T-helper 2 cell treated with Interferon-gamma antibody and Interleukin-4, amounts not matched to agents 5 μg/mL and 100 μg/mL, for 36 hours (primary cell): ENCODE results near the gene BOK.
A peak's percentile ranks its signal among the peaks of the same experiment; 100 is the strongest.

Experiments used
- DNase-seq: peaks from one replicate; pipeline ENCODE4 v3.0.0; 2021; ENCODE audit warnings: low spot score
- H3K27ac Mint-ChIP-seq: one replicate; pipeline ENCODE4 v1.8.0; 2021; ENCODE audit warnings: mild to moderate bottlenecking, mixed read lengths
- H3K27me3 Mint-ChIP-seq: one replicate; pipeline ENCODE4 v1.8.0; 2021; ENCODE audit warnings: low read depth, mixed read lengths
- H3K36me3 Mint-ChIP-seq: one replicate; pipeline ENCODE4 v1.8.0; 2021; ENCODE audit warnings: low read depth, mixed read lengths
- H3K4me1 Mint-ChIP-seq: one replicate; pipeline ENCODE4 v1.8.0; 2021; ENCODE audit warnings: low read depth, mixed read lengths
- H3K4me3 Mint-ChIP-seq: one replicate; pipeline ENCODE4 v1.8.0; 2022; ENCODE audit warnings: mild to moderate bottlenecking, moderate library complexity, mixed read lengths
- H3K9me3 Mint-ChIP-seq: one replicate; pipeline ENCODE4 v1.8.0; 2021; ENCODE audit warnings: mixed read lengths

Gene BOK

DNA sequence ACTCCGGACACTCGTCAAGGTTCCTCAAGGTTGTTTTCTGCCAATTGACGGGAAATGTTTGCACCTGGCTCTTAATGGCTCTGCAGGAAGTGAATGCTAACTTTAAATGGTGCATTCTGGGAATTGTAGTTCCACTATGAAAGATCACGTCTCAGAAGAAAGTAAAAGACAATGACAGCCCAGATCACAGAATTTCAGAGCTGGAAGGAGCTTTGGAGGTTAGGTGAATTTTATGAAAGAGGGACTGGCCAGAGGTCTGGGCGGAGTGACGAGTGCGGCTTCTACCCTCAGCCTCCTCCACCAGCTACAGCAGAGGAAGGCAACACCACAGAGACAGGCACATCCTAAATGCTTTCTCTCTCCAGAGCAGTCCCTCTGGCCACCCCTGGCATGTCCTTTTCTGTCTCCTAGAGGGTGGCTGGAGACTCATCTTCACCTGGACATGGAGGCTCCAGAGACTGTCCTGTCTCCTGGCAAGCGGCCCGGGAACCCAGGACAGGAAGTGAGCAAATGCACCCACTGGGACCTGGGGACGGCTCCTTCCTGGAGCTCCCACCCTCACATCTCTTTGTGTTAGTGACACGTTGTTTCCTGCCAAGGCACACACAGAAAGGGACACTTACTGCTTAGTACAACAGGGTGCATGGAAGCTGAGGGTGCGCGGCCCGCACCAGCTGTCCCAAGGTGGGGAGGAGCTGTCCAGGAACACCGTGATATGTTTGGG is 59.0 kb downstream of the BOK start:
- H3K9me3 Mint-ChIP-seq, result no peaks in the 10 kb centered on the region

GRCh38 chr2:241618296-241618805 is 59.8 kb downstream of the BOK start:
- Mint-ChIP-seq H3K36me3 (peaks cover 24% of the 10 kb centered on the region), H3K4me1 (peaks cover 20% of the 10 kb centered on the region), H3K4me3 (peak overlapping the region; percentile 89), H3K27ac (peak overlapping the region; percentile 99), H3K9me3 (no peaks in the 10 kb centered on the region), H3K27me3 (no peaks in the 10 kb centered on the region)
- DNase-seq, result no peak

More for the DNA sequence above, 59.0 kb downstream of the BOK start:
- H3K27me3 Mint-ChIP-seq, result no peaks in the 10 kb centered on the region
- peaks cover 20% of the 10 kb centered on the region for H3K4me1 Mint-ChIP-seq
- H3K36me3 Mint-ChIP-seq, result peaks cover 24% of the 10 kb centered on the region
- DNase-seq, result peak; percentile 37
- H3K27ac Mint-ChIP-seq, result peak overlapping the region; percentile 99
- peak overlapping the region; percentile 89 for H3K4me3 Mint-ChIP-seq

DNA sequence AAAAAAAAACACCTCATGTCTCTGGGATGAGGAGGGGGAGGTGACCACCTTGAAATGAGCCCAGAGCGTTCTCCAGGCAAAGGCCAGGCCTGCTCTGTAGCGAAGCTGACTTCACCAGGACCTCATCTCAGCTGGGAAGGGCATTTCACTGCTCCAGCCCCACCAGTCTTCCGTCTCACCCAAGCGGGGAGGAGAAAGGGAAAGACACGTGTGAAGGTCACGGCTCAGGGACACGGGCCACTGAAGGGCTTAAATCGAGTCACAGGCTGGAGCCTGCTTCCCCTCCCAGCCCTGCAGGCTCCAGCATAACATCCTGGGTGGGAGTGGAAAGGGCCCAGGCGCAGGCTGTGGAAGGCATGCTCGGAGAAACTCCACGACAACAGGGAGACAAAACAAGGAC is 60.3 kb downstream of the BOK start:
- no peaks in the 10 kb centered on the region for H3K9me3 Mint-ChIP-seq
- peak overlapping the region; percentile 99 for H3K27ac Mint-ChIP-seq
- no peak overlapping the region for H3K4me3 Mint-ChIP-seq
- H3K4me1 Mint-ChIP-seq, result peaks cover 20% of the 10 kb centered on the region
- H3K36me3 Mint-ChIP-seq, result peaks cover 24% of the 10 kb centered on the region
- no peak for DNase-seq
- no peaks in the 10 kb centered on the region for H3K27me3 Mint-ChIP-seq

- H3K9me3 Mint-ChIP-seq, result no peaks in the 10 kb centered on the region
- DNase-seq, result peak; percentile 24
- no peaks in the 10 kb centered on the region for H3K27me3 Mint-ChIP-seq
- H3K27ac Mint-ChIP-seq, result peak overlapping the region; percentile 17
- peaks cover 25% of the 10 kb centered on the region for H3K36me3 Mint-ChIP-seq
- H3K4me1 Mint-ChIP-seq, result peaks cover 20% of the 10 kb centered on the region
- no peak overlapping the region for H3K4me3 Mint-ChIP-seq
Observed at GRCh38 chr2:241619597-241620418, 61.3 kb downstream of the BOK start.

DNA sequence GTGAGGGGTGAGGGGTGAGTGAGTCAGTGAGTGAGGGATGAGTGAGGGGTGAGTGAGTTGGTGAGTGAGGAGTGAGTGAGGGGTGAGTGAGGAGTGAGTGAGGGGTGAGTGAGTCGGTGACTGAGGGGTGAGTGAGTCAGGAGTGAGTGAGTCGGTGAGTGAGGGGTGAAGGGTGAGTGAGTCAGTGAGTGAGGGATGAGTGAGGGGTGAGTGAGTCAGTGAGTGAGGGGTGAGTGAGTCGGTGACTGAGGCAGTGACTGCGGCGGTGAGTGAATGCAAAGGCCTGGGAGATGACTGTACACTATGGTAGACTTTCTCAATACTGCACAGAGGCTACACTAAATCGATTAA is 61.8 kb downstream of the BOK start:
- H3K36me3 Mint-ChIP-seq, result peaks cover 25% of the 10 kb centered on the region
- peak; percentile 75 for DNase-seq
- H3K4me1 Mint-ChIP-seq, result peaks cover 20% of the 10 kb centered on the region
- peak overlapping the region; percentile 48 for H3K27ac Mint-ChIP-seq
- no peaks in the 10 kb centered on the region for H3K27me3 Mint-ChIP-seq
- no peaks in the 10 kb centered on the region for H3K9me3 Mint-ChIP-seq
- no peak overlapping the region for H3K4me3 Mint-ChIP-seq
